ENCODE data around the gene CFAP45.

GRCh38 chr1:159936273-159936904, 36.4 kb upstream of the CFAP45 start:
- TF ChIP-seq, protein P1, sequence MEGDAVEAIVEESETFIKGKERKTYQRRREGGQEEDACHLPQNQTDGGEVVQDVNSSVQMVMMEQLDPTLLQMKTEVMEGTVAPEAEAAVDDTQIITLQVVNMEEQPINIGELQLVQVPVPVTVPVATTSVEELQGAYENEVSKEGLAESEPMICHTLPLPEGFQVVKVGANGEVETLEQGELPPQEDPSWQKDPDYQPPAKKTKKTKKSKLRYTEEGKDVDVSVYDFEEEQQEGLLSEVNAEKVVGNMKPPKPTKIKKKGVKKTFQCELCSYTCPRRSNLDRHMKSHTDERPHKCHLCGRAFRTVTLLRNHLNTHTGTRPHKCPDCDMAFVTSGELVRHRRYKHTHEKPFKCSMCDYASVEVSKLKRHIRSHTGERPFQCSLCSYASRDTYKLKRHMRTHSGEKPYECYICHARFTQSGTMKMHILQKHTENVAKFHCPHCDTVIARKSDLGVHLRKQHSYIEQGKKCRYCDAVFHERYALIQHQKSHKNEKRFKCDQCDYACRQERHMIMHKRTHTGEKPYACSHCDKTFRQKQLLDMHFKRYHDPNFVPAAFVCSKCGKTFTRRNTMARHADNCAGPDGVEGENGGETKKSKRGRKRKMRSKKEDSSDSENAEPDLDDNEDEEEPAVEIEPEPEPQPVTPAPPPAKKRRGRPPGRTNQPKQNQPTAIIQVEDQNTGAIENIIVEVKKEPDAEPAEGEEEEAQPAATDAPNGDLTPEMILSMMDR (conservative IDR thresholded peaks at IDR 0.05): peak; percentile 95
- TF ChIP-seq EZH2 (IDR thresholded peaks at IDR 0.05; ENCODE audit: low read depth): no peak
